ELF-1 (cell line): Measurements from ENCODE around the gene CHMP3.
"Not testable (repeated sequence)": the region's sequence is repeated elsewhere in the genome, so short reads cannot be mapped to it uniquely, and the experiment has no call there.

Experiments used
- DNase-seq: peaks from one replicate; pipeline ENCODE4 v3.0.0-alpha.2; 2016; ENCODE audit warnings: low read depth, low spot score

Gene CHMP3

GRCh38 chr2:86510436-86510933, 52.8 kb downstream of the CHMP3 start:
- DNase-seq = no peak

DNA sequence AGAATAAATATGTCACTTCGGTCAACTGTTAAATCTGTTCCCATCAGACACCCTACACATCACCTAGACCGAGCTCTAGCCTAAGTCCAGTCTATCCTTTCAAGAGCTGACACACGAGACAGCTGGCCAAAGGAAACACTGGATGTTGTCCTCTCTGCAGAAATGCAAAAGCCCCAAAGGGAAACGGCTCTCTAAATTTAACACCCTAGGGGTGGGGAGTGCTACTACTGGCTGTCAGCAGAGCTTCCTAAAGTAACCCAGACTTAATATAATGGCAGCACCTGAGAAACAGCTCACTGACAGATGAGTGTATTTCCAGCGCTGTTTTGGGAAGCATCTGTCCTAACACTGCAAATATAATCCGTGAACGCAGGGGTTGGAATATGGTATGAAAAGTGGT, 55.6 kb downstream of the CHMP3 start:
- DNase-seq = no peak

DNA sequence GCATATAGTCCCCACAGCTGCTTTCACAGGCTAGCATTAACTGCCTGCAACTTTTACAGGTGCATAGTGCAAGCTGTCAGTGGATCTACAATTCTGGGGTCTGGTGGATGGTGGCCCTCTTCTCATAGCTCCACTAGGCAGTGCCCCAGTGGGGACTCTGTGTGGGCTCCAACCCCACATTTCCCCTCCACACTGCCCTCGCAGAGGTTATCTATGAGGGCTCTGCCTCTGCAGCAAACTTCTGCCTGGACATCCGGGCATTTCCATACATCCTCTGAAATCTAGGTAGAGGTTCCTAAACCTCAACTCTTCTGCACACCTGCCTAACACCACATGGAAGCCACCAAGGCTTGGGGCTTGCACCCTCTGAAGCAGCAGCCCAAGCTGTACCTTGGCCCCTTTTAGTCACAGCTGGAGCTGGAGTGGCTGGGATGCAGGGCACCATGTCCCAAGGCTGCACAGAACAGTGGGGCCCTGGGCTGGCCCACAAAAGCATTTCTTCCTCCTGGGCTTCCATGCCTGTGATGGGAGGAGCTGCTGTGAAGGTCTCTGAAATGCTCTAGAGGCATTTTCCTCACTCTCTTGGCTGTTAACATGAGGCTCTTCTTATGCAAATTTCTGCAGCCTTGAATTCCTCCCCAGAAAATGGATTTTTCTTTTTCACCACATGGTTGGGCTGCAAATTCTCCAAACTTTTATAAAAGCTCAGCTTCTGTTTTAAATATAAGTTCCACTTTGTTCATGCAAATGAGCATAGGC, 62.7 kb downstream of the CHMP3 start:
- no peak for DNase-seq

DNA sequence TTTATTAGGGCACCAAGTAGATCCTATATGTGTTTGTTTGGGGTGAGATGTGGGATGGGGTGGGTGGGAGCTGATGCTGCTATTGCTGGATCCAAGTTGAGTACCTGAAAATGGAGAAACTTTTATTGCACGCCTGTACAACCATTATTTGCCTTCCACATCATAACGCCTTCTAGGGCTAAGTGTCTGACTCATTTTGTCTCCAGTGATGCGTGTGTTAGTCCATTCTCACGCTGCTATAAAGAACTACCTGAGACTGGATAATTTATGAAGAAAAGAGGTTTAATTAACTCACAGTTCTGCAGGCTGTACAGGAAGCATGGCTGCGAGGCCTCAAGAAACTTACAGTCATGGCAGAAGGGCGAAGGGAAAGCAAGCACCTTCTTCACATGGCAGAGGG, 63.9 kb downstream of the CHMP3 start:
- DNase-seq = no peak

DNA sequence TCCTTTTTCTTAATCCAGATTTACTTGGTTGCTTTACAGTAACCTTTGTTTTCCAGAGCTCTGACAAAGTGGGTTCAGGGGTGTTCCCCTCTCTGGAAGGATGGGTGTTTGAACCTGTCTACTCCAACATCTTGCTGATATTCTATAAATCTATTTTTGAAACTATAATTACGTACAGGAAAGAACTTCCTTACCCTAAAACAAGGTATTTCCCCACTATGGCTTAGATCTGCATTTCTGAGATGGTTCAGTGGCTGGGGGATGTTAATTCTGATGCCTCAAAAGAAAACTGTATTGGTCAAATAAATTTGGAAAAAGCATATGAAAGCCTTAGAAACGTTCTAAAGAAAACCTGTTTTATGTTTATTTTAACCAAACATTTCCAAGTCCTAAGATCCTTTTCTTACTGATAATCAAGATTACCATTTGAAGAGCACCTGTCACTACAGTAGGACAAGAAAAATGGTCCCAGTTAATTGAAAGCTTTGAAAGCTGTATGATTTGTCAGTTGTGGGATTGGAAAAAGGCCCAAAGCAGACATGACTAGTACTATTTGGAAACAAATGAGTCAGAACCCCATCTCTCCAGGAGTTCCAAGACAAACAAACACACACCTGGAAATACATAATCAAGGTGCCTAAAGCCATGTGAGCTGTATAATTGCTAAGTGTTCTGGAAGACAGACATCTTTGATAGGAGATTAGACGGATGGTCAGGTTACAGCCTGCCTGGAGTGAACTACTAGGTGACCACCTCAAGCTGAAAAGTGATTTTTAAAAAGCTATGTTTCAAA, 64.6 kb downstream of the CHMP3 start:
- DNase-seq = no peak

- DNase-seq = not testable (repeated sequence)
Measured at GRCh38 chr2:86496391-86496790, 66.9 kb downstream of the CHMP3 start.

DNA sequence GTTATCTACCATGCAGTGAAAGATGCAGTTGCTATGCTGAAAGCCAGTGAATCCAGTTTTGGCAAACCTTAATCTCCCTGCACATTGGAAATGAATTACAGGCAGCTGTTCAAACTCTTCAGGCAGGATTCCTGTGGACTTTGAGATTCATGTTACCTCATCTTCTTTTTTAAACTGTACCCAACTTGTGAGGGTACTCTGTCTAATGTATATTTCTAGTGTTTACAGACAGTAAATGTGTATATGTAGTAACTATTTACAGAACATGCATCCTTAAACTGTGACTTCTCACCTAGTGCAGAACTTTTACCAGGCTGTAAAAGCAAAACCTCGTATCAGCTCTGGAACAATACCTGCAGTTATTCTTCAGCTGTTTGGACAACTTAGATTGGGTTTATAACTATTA, 71.2 kb downstream of the CHMP3 start:
- no peak for DNase-seq

- no peak for DNase-seq
Measured at GRCh38 chr2:86491088-86491487, 72.2 kb downstream of the CHMP3 start.

DNA sequence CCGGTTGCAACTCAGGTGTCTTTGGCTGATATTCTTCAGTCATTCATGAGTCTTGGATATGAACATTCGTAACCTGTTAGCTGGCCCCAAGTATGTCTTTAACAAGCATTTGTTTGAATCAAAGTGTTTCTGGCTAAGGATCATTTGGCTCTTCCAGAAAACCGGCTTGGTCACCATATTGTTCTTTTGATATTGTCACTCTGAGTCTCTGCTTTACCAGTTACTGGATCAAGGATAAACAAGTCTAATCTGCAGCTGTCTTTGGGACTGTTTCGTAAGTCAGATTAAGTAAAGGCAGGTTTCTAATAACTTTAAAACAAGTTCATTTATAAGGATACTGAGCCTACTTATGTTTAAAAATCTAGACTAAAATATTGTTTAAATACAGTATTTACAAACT, 73.0 kb downstream of the CHMP3 start:
- no peak for DNase-seq

DNA sequence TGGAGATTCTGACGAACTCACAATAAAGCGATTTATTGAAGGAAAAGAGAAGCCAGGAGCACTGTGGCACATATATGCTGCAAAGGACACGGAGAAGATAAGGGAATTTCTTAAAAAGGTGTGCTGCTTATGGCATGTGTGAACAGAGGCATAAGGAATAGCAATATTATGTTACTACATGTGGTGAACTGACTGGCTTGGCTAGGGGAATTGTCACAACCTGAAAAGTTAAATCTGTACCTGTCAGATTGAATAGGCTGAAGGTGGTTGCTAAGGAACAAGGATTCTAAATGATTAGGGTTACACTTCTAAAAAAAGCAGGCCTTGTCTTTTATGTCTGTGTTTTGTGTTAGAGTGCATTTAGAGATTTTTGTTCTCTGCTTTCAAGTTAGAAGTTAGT, 73.7 kb downstream of the CHMP3 start:
- DNase-seq = no peak

DNA sequence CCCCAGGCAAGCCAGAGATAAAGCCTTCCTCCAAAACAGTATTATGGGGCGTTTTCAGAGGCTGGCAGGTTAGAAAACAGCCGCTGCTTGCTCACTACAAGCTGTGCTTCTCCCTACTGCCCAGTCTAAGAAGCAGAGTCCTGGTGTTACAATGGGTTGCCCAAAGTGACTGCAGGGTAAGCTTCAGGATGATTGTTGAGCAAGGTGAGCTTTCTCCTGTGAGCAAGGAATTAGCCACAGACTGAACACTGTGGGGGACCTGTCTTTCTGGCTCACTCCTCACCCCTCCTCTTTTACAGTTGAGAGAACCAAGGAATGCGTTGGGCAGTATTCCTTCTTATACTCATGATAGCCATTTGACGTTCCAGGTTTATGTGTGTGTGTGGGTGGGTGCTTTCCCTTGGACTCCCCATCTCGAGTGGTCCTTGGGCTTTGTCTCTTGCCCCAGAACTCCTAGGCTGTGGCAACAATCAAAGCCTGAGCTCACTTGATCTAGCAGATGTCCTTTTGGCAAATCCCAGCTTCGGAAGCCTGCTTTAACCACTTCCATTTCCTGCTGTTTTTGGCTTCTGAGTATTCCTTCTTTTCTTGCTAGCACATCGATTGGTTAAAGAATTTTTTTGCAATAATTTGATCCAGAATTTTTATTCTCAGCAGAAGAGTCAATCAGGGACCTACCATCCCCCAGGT, 74.5 kb downstream of the CHMP3 start:
- DNase-seq = no peak

DNA sequence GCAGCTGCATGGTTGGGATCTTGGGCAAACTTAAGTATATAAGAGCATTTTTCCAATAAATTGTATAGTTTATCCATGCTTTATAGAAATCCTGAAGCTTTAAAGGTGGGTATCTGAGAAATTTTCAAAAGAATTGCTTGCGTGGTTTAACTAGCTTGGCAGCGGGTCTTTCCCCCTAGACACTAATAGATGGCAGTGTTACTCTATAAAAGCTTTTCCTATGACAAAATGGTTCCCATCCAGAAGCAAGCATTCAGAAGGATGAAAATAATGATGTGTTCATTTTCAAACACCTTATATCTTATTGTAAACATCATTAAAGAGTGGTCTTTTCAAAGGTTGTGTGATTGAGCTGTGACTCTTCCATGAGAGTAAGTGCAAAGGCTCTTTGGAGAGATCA, 76.2 kb downstream of the CHMP3 start:
- DNase-seq = no peak

DNA sequence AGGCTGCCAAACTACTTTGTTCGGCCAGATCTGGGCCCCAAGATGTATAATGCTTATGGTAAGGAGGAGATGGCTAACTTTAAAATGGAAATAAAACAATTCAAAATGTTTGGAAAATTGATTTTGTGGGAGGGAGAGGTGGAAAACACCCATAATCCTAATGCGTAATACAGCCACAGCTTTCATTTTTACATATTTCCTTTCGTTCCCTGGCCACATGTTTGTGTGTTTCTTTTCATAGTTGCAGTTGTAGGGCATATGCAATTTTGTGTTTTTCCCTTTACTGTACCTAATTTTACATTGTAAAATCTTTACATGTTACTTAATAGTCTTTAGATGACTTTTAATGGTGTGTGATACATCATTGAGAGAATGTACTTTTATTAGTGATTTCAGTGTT, 77.4 kb downstream of the CHMP3 start:
- no peak for DNase-seq

GRCh38 chr2:86485103-86485502, 78.1 kb downstream of the CHMP3 start:
- DNase-seq = no peak

DNA sequence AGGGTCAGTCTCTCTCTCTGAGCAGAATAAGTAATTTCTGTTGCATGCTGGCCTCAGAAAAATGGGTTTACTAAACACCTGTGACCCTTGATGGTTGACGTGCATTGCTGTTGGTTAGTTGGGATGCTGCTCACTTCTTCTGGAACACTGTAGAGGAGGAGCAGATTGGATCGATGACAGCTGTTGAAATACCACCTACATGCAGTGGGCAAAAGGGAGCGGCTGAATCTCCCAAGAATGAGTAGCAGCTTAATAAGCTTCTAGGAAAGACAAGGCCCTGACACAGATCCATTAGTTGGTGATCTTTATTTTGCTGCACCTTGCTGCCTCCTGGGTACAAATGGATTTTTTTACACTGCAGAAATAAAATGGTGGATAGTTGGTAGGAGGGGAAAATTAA, 78.9 kb downstream of the CHMP3 start:
- no peak for DNase-seq

GRCh38 chr2:86482034-86482433, 81.2 kb downstream of the CHMP3 start:
- DNase-seq = no peak

GRCh38 chr2:86480105-86480504, 83.1 kb downstream of the CHMP3 start:
- DNase-seq = no peak

DNA sequence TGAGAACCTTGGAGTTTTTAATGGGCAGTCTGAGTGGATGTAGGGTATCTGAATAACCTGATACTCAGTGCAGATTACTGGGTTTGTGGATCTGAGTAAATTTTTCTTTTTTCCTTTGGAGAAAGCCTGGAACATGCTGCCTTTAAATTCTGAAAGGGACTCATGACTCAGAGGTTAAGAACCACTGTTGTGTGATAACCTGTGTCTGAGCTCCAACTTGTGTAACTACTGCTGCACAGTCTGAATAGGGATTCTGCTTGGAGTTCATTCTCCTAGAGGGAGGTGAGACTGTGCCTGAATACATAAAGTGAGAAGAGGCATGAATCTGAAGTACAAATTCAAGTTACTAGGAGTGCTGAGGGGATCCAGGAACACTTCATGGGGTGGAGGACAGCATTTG, 85.9 kb downstream of the CHMP3 start:
- no peak for DNase-seq

DNA sequence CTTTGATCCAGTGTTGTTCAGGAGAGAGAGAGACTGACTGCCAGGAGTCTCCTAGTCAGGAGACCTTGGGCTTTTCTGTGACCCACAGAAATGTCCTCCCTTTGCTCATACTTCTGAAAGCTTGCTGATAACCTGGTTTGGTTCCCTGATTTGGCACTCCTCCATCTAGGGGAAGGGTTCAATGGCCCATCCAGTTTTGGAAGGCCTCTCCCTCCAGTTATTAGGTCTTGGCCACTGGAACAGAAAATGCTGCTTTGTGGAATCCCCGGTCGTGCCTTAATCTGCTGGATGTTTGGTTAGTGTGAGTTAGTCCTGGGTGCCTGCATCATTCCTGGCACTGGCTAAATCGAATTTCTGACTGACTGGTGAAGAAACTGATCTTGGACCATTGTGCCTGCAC, 86.3 kb downstream of the CHMP3 start:
- no peak for DNase-seq

DNA sequence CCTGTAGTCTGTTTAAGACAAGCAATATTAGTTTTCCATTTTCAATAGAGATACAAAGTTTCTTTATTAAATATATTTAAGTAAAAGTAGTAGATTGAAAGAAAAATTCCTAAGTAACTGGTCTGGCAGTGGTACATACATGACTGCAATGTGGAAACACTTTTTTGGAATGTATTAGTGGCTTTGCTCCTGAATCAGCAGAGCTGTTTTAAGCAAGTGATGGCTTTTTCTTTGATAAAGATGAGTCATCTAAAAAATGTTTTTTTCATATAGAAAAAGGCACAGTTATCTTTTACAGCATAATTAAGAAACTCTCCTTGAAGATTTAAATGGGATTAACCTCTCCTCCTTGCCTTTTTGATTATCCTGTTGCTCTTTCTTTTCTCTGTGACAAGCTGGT, 87.2 kb downstream of the CHMP3 start:
- DNase-seq = no peak

DNA sequence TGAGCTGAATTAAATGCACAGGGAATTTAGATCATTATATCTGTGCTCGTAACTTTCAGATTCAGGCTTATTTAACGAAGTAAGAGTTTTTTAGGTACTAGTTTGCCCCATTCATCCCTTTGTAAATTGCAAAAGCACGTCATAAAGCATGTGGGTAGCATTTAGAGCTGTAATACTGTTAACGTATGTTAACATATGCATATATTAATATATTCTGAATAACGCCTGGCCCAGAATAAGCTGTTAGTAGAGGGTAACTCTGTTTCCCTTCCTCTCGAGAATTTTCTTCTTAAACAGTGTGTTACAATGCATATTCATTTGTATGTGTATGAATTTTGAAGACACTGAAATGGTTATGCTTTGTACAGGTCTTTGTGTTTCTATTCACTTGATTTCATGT, 91.6 kb downstream of the CHMP3 start:
- no peak for DNase-seq

DNA sequence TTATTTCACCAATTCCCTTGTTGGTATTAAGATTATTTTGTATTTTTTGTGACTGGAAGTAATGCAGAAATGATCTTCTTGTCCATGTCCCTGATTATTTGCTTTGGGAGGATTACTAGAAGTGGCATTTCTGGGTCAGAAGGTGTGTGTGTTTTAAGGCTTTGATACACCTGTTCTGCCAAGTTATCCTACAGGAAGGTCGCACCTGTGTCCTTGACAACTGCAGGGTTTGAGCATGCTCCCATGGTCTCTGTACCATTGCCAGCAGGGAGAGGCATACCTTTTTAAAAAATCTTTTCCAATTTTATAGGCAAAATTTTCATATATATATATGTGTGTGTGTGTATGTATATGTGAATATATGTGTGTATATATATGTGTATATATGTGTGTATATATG, 92.4 kb downstream of the CHMP3 start:
- DNase-seq = no peak
